ENCODE measurements around the gene RNF220.

RNF220 gene

DNA sequence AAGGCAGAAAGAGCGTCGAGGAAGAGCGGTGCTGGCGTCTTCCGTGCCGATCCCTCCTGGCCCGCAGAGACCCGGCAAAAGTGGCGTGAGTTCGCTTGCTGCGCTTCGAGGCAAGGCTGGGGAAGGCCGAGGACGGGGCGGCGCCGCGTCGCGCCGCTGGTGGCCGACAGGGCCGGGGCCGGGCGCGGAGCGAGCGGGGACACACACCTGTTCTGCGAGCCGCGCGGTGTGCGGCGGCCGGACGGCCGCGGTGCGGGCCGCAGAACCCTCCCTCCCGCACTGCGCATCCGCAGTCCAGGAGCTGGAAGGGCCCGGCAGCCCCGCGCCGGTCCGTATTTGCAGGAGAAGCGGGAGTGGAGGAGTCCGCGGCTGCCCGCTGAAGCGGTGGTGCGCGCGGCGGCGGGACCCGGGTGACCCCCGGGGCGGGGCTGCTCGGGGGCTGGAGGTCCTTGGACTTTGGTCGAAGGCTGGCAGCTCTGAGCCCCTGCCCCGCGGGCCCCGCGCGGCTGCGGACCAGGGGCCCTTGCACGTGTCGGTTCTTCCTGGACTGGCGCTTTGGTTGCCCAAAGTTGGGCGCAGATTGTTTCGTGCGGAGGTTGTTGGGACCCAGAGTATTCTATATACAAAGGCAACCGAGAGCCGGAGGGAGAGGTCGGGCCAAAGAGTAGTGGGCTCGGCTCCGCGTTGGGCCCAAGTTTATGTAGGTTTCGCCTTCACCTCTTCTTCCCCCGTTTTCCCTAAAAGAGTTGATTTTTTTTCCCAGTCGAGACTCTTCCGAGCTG lies 2.6 kb downstream of the RNF220 start:
- DNase-seq, result no peak

DNA sequence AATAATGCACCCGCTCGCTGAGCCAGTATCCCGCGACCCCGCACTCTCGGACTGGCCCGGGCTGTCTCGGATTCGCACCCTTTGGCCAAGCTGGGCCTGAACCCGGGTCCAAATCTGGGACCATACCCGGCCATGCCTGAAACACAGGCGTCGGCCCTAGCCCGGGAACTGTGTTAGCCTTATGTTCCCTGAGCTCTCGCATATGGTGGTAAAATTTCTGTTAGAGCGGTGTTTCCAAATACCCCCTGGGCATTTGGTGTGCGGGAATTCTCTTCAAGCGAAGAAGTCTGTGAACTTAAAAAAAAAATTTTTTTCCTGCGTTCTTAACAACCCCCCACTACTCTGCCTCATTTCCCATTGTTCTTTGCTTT lies 3.1 kb downstream of the RNF220 start:
- no peak for DNase-seq

DNA sequence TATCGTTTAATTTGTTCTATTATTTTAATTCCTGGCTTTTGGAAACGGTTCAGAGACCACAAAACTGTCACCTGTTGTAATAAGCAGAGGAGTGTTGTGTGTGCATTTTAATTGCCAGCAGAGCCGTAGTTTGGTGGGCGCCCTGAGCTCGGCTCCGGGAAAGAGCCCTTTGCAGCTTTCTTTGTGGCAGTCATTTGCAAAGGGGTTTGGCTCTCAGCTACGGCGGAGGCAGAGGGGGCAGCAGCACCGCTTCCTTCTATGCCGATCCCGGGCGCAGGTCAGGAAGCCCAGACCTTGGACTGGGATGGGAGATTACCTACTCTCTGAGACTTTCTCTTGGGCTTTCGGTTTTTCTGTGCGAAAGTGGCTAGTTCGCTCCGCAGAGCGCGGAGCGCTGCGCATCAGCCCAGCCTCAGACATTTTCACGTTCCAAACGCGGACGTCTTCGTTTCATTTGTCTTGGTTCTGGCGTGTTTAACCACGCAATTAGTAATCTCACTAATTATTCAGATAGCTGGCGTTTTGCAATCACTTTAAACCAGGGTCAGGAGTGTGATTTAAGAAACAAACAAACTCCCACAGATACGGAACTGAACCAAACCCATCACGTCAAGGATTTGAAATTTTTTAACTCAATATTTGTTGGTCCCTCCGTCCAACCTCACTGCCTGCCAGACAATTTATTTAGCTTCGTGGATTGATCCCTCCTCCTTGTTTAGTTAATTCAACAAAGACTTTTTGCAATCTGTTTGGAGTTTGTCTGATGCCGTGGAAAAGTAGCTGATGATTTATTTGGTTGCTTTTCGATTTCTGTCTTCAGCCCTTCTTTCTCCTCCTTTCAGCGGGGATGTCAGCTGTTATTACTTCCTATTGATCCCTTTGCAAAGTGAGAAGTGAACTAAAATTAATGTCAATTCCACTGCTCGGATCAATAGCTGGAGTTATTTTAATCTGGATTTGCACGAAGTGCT lies 3.9 kb downstream of the RNF220 start:
- no peak for DNase-seq

DNA sequence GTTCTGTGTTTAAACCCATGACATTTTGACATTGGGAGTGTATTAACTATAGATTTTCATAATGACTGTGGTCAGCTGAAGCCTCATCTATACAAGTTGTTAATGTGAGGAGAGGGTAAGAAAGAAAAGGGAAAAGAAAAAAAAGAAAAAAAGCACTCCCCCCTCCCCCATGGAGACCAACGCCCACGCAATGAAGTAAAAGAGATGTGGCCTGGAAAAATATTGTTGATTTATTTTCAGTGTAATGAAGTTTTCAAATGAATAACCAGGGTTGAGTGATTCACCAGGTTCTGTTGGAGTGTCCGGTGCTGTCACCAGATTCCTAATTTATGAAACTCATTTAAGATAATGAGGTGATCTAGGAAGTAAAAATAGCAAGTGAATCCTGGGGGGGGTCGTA lies 4.7 kb downstream of the RNF220 start:
- no peak for DNase-seq

DNA sequence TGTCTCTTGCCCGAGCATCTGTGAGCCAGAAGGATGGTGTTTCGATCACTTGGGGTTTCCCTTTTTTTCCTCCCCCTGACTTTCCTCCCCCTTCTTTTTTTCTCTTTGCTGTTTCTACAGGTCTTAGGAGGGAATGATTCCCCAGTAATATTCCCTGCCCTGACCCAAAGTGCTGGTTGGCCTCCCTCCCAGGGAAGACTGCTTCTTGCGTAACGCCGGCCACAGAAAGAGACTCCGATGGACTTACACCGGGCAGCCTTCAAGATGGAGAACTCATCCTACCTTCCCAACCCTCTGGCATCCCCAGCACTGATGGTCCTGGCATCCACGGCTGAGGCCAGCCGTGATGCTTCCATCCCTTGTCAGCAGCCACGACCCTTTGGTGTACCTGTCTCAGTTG lies 6.8 kb downstream of the RNF220 start:
- DNase-seq, result no peak

DNA sequence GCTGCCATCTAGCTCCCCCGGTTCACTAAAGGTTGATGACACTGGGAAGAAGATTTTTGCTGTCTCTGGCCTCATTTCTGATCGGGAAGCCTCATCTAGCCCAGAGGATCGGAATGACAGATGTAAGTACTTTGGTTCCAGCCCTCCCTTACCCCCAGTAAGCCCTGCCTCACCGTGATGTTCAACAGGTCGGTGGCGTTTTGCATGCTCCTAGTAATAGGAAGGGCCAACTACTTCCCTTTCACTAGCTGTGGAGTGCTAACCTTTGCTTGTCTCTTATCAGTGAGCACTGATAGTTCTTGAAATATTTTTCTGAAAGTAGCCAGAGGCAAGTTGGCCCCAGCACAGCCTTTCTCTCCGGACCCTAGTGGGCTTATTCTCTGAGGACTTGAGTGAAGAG lies 7.5 kb downstream of the RNF220 start:
- DNase-seq, result no peak

DNA sequence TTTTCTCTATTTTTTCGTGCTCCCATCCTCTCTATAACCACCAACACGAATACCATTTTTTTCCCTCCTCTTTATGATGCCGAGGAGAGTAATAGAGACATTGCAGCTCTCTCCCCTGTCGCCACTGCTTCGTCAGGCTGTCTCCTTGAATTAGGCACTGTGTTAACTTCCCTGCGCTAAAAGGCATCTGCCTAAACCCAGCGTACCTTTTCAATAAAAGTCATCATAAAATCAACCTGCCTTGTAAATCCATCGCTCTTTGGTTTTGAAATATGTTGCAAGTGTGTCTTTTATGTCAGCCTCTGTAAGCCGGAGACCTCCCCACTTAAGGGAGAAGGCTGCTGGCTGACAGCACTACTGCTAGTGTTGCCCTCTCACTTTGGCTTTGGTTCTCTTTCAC lies 8.7 kb downstream of the RNF220 start:
- no peak for DNase-seq

DNA sequence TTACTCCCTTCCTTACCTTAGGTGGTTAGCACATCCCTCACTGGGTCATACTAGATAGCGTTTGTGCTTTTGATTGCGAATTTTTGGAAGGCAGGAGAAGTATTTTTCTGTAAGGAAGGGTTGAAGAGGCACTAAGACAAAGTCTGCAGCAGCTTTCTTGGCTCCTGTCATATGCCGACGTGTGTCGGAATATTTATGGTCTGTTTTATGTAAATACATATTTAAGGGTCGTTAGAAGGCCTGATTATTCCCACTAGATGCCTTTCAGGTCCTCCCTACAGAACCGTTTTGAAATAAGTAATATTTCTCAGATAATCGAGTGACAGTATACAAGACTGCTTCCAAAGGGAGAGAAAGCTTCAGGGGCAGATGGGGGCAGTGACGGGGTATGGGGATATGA lies 10.0 kb downstream of the RNF220 start:
- DNase-seq, result no peak

DNA sequence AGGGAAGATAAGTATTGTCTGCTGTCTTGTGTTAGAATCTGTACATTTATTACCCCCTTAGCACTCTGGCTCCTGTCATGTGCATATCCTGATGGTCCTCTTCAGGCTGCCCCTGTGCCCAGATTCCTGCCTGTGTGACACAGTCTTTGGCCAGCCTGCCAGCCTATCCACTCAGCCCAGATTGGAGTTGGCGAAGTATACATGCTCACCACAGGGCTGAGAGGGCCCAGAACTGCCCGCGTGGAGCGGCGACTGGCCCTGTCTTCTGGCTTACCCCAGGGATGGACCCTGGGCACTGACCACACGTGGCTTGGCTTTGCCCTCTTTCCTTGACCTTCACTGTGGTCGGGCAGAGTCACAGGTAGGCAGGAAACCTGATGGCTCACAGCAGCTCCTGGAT lies 11.4 kb downstream of the RNF220 start:
- no peak for DNase-seq

DNA sequence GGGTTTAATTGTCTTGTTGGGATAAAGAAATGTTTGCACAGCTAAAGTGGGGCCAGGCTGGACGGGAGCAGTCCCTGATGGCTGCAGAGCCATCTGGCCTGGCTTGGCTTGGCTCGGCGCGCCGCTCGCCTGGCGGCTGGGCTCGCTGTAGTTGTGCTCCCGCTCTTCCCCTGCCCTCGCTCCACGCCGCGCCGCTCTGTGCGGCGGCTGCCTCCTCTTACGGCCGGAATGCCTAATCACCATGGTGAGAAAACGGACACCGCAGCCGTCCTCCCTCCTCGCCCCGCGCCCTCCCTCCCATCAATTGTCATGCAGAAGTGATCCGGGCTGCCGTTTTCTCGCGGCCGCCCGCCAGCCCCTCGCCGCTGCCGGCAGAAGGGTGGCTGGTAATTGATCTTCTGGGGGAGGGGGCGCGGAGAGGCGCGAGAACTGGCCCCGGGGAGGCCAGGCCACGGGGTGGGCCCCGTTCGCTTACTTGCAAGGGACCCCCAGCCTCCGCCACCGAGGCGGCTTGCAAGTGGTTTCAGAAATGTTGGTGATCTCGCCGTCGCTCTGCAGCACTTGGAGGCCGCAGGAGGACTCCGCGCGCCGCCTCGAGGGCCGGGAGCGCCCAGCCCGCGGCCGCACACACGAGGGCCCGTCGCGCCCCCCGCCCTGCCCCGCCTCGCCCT lies 12.4 kb downstream of the RNF220 start:
- DNase-seq, result peak; percentile 40 to 72

DNA sequence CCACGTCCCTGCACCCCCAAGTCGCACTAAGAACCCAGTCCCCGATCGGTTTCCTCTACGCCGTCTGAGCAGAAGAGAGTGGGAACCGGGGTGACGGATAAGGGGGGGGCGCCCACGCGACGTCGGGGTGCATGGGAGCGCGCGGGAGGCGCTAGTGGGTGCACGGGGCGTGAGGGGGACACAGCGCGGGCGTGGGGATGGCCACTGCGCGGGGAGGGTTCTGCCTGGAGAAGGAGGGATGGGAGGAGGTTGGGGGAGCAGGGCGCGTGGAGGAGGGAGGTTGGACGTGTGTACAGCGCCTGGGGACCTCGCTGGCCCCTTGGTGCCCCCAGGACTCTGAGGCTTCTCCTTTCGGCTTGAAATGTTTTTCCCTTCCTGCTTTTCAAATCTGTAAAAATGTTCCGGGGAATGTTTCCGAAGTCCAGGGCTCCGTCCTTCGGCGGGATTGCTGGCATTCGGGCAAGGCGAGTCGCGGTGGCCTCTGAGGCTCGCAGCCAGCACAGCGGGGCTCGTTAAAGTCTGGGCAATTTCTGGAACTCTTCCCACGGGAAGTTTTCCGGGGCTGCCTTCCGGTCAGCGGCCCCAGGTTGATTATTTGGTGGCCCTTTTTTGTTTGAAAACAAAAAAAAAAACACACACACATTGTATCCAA lies 13.1 kb downstream of the RNF220 start:
- DNase-seq, result no peak

DNA sequence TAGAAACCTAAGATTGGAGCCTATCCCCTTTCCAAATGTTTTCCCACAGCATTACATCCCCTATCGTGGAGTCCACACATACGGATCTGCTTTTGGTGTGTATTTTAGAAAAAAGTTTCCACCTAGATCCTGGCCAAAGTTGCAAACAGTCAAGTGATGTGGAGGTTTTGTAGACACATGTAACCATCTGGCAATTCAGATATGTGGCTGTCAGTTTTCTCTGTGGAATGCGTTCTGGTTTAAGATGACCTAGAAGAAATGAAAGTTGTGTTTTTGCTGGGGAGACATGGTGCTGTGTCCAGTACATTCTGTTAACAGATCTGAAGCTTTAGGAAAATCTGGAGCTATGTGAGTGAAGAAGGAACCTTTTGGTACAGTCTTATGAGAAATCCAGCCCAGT lies 14.8 kb downstream of the RNF220 start:
- no peak for DNase-seq

DNA sequence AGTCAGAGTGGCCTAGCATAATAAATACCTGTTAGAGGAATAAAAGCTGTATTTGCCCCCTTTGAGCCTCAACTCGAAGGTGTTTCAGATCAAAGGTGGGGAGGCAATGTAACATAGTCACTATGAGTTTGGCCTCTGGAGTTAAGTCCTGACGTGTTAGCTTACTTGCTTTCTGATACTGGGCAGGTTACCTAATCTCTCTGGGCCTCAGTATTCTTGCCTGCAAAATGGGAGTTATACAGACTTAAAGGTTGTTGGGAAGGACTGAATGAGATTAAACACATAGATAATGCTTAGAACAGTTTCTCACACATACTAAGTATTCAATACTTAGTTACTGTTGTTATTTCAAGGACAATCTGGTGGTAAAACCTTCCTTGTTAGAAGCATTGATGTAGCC lies 15.5 kb downstream of the RNF220 start:
- DNase-seq, result no peak

DNA sequence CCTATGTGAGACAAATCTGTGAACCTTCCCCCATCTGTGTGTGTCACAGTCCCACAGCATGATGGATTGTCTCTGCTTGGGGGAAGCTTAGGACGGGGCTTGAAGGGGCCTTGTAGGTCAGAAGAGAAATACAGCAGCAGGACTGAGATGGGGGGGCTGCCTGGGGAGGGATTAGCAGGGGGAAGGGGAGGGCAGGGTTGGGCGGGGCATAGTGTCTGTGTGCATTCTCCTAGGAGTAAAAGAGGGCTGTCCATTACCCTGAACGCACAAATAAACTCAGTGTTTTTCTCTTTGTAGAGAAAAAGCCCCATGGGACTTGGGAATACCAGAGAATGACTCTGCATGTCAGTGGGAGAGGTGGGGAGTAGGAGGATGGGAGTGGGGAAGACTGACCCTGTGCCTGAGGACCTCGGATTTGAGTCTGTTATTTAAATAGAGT lies 16.4 kb downstream of the RNF220 start:
- peak in 1 of 2 experiments; percentile 5 for DNase-seq

DNA sequence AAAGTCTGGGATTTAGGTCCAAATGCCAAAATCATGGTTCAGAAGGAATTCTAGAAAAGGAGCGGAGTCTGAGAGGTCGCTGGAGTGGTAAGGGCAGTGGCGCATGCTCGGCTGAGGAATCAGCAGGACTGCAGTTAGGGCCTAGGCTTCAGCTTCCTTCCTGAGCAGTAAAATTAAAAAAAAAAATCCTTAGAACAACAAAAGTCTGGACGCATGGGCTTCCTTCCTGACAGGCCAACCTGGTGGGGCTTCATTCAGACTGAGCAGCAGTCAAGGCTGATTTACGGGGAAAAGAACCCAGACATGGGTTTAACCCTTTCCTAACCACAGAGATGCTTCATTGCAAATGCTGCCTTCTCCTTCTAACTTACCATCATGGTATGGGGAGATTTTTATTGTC lies 17.1 kb downstream of the RNF220 start:
- no peak for DNase-seq

DNA sequence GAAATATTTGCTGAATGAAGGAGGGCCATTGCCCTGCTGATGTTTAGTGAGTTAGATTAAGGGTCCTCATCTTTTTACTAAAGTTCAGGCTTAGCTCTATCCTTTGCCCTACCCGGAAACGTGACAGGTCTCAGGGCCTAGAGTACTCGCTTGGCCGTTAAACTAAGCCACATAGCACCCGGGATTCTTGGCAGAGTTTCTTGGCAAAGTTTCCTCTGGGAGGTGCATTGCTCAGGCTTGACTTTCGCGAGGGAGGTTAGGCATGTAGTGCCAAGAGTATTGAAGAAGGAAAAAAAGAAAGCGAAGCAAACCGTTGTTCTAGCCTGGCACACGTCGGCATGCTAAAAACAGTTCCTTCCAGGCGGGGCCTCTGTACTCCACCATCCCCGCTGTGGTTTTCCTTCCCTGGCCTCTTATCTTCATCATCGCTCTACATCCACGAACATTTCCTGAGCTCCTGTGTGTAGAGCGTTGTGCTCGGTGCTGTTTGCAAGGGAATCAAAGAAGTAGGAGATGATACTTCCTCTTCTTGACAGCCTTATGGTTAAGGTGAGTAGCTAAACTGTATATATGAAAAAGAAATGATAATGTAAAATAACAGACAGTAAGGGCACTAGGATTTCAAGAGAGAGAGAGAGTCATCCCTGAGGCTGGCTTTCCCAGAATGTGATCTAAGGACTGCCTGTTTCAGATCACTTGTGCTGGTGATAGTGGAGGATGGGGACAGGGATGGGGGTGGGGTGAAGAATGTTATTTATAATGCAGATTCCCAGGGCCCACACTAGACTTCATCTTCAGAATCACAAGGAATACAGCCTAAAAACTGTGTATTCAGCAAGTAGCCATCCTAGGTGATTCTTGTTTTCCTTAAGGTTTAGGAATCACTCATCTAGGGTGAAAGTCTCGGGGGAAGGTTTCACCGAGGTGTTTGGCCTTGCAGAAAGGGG lies 18.8 kb downstream of the RNF220 start:
- no peak for DNase-seq

DNA sequence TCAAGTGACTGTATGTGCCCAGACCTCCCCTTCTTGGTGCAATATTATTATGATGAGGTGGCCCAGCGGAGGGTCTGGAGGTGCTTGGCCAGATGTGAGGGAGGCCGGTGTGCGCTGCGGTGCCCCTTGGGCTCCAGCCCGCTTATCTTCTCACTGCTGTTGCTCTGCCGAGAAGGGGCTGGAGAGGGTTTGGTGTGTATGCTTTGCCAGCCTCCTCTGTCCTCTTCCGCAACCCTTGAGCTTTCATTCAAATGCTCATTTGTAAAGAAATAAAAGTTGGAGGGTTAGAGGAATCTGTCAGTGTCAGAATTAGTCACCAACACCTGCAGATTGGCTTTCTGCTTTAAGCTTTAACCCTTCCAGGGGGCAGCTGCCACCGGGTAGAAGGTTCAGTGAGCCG lies 19.7 kb downstream of the RNF220 start:
- no peak for DNase-seq

DNA sequence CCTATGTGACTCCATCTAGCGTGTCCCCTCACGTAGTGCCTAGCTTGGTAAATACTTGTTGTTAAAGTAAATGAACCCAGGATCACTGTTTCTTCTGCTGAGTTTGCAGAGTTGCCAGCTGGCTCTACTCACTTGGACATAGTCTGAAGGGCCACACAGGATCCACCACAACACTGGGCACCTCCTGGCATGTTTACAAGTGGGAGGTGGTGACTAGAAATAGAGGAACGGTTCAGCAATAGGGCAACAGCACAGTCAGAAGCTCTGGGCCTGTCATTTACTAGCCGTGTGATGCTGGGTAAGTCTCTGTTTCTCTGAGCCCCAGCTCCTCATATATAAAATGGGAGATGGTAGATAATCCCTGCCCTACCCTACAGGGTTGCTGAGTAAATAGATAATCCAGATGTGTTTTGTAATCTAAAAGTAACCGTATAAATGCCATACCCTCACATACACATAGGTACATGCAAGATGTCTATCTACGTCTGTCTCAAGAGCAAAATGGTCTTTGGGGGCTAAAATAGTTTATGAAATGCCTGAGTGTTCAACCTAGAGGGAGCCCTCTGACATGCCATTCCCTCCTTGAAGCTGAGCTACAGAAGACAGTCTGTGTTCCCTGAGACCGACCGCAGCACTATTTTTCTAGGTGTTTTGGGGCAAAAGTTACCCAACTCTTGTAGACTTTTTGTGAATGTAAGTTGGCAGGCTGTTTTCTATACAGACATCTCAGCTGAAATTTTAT lies 20.5 kb downstream of the RNF220 start:
- DNase-seq, result no peak

DNA sequence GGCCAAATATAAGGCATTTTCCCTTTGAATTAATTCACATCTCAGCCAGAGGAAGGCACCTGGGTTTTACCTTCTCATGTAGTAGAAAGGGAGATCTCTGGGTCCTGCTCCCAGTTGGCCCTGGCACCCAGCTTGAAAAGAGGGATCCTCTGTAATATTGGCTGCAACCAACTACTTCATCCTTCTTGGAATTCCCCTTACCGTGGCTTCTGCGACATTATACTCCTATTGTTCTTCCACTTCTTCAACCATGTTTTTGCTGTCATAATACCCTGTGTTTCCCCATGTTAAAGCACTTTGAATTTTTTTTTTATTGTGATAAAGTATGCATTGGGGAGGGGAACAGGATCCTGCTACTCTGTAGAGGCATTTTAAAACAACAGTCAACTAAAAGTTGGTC lies 26.8 kb downstream of the RNF220 start:
- DNase-seq, result no peak

DNA sequence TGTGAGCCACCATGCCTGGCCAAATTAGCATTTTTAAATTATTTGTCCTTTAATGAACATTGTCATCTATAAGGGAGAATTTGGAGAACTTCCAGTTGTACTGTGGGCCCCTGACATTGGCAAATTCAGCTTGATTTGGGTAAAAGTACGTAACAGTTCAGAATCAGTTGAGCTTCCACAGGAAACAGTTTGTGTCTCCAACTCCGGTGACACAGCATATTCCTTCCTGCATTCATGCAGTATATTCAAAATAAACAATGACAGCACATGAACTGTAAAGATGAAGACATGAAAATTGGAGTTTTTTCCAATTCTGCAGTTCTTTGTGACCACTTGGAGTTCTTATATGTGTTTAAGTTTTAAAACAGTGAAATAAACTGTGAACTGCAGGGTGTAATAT lies 28.2 kb downstream of the RNF220 start:
- DNase-seq, result no peak
